MM.1S (cell line): ENCODE data around the gene DRG2.

Source experiments
- DNase-seq: peaks from one replicate; pipeline ENCODE4 v3.0.0-alpha.2; 2015
- H2AFZ ChIP-seq: fragments of 300-600 bp; sonication (generic); 2 replicates; pipeline ENCODE4 v1.6.0; 2016; ENCODE audit warnings: antibody characterized with exemption, low read length
- H3F3A ChIP-seq: fragments of 300-600 bp; sonication (generic); 2 replicates; pipeline ENCODE4 v1.6.1; 2016; ENCODE audit warnings: mild to moderate bottlenecking, antibody characterized with exemption, low read length, moderate library complexity, mixed read lengths; ENCODE audit not compliant: insufficient read depth
- H3K27ac ChIP-seq: fragments of 300-600 bp; sonication (generic); 2 replicates; pipeline ENCODE4 v1.5.1; 2016; ENCODE audit warnings: mild to moderate bottlenecking, low read length
- H3K27me3 ChIP-seq: fragments of 300-600 bp; sonication (generic); replicated peaks from 2 replicates; pipeline ENCODE4 v1.6.0; 2016; ENCODE audit warnings: low read length; ENCODE audit not compliant: insufficient read depth
- H3K36me3 ChIP-seq: fragments of 300-600 bp; sonication (generic); replicated peaks from 2 replicates; pipeline ENCODE4 v1.6.1; 2016; ENCODE audit warnings: mild to moderate bottlenecking, low read length, mixed read lengths; ENCODE audit not compliant: insufficient read depth
- H3K4me1 ChIP-seq: fragments of 300-600 bp; sonication (generic); 2 replicates; pipeline ENCODE4 v1.6.1; 2016; ENCODE audit warnings: low read length, mixed read lengths
- H3K4me2 ChIP-seq: fragments of 300-600 bp; sonication (generic); 2 replicates; pipeline ENCODE4 v1.6.0; 2016; ENCODE audit warnings: low read depth, low read length
- H3K4me3 ChIP-seq: fragments of 300-600 bp; sonication (generic); 2 replicates; pipeline ENCODE4 v1.5.1; 2016; ENCODE audit warnings: low read length, mixed read lengths
- H3K79me2 ChIP-seq: fragments of 300-600 bp; sonication (generic); 2 replicates; pipeline ENCODE4 v1.6.1; 2016; ENCODE audit warnings: mixed run types, low read length, mixed read lengths
- H3K9ac ChIP-seq: fragments of 300-600 bp; sonication (generic); 2 replicates; pipeline ENCODE4 v1.6.1; 2016; ENCODE audit warnings: low read length, mixed read lengths
- H3K9me2 ChIP-seq: fragments of 300-600 bp; sonication (generic); replicated peaks from 2 replicates; pipeline ENCODE4 v1.6.1; 2016; ENCODE audit warnings: mild to moderate bottlenecking, low read length, mixed read lengths; ENCODE audit not compliant: insufficient read depth
- H3K9me3 ChIP-seq: fragments of 300-600 bp; sonication (generic); replicated peaks from 2 replicates; pipeline ENCODE4 v1.6.1; 2016; ENCODE audit warnings: mild to moderate bottlenecking, low read length, mixed read lengths; ENCODE audit not compliant: insufficient read depth
- H4K20me1 ChIP-seq: fragments of 300-600 bp; sonication (generic); 2 replicates; pipeline ENCODE4 v1.6.1; 2016; ENCODE audit warnings: mild to moderate bottlenecking, low read length, moderate library complexity, mixed read lengths; ENCODE audit not compliant: insufficient read depth
- EZH2 ChIP-seq: fragments of 300-600 bp; sonication (generic); optimal IDR thresholded peaks from 2 replicates; pipeline ENCODE3; 2017; ENCODE audit warnings: low read depth, mild to moderate bottlenecking, antibody characterized with exemption, low read length, mixed read lengths
- EZH2phosphoT487 ChIP-seq: fragments of 300-600 bp; sonication (generic); IDR thresholded peaks from 2 replicates; pipeline ENCODE4 v1.6.1; 2018; ENCODE audit warnings: antibody characterized with exemption, low read length
- TF ChIP-seq, protein P1 (sequence below): fragments of 300-600 bp; sonication (generic); IDR thresholded peaks from 2 replicates; pipeline ENCODE4 v1.5.1; 2016; ENCODE audit warnings: antibody characterized with exemption, low read length, mixed read lengths

Gene DRG2

DNA sequence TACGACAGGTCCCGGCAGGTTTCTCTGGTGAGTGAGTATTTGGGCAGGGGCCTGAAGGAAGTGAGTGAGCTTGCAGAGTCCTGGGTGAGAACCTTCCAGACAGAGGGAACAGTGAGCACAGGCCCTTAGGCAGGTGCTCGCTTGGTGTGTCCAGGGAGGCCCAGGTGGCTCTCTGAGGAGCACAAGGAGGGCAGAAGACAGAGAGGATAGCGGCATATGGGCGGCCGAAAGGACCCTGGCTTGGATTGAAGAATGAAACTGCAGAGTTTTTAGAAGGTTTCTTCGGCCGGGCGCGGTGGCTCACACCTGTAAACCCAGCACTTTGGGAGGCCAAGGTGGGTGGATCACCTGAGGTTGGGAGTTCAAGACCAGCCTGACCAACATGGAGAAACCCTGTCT is 6.7 kb downstream of the DRG2 start:
- Histone ChIP-seq H3K9me2 (no peaks in the 10 kb centered on the region), H3K4me1 (no peaks in the 10 kb centered on the region), H3K79me2 (peaks cover 10% of the 10 kb centered on the region), H3K27ac (no peak overlapping the region), H3K9me3 (no peaks in the 10 kb centered on the region), H4K20me1 (no peaks in the 10 kb centered on the region), H3K9ac (no peak overlapping the region), H3K36me3 (no peaks in the 10 kb centered on the region), H3F3A (no peaks in the 10 kb centered on the region), H2AFZ (no peak overlapping the region), H3K4me2 (no peak overlapping the region), H3K27me3 (no peaks in the 10 kb centered on the region), H3K4me3 (no peak overlapping the region)
- DNase-seq = no peak
- TF ChIP-seq EZH2phosphoT487 (no peak), EZH2 (no peak)
- TF ChIP-seq, protein P1, sequence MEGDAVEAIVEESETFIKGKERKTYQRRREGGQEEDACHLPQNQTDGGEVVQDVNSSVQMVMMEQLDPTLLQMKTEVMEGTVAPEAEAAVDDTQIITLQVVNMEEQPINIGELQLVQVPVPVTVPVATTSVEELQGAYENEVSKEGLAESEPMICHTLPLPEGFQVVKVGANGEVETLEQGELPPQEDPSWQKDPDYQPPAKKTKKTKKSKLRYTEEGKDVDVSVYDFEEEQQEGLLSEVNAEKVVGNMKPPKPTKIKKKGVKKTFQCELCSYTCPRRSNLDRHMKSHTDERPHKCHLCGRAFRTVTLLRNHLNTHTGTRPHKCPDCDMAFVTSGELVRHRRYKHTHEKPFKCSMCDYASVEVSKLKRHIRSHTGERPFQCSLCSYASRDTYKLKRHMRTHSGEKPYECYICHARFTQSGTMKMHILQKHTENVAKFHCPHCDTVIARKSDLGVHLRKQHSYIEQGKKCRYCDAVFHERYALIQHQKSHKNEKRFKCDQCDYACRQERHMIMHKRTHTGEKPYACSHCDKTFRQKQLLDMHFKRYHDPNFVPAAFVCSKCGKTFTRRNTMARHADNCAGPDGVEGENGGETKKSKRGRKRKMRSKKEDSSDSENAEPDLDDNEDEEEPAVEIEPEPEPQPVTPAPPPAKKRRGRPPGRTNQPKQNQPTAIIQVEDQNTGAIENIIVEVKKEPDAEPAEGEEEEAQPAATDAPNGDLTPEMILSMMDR = no peak

DNA sequence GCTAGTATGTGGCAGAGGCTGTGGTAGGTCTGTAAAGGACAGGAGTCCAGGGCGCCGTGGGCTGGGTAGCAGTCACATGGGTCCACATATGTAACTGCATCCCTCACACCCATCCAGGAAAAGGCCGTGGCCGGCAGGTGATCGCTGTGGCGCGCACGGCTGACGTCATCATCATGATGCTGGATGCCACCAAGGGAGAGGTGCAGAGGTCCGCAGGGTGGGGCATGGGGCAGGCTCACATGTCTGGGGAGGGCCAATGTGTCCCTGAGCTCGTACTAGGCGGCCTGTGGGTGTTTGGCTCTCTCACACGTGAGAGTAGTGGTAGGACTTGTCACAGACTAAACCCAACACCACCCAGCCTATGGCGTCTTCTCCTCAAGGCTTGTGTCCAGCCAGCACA is 11.8 kb downstream of the DRG2 start:
- no peaks in the 10 kb centered on the region for H3F3A ChIP-seq
- H3K36me3 ChIP-seq = no peaks in the 10 kb centered on the region
- H3K9me2 ChIP-seq = no peaks in the 10 kb centered on the region
- H3K9ac ChIP-seq = no peak overlapping the region
- no peak overlapping the region for H3K4me2 ChIP-seq
- H3K79me2 ChIP-seq = no peaks in the 10 kb centered on the region
- H3K4me3 ChIP-seq = no peak overlapping the region
- no peaks in the 10 kb centered on the region for H4K20me1 ChIP-seq
- no peaks in the 10 kb centered on the region for H3K27me3 ChIP-seq
- no peaks in the 10 kb centered on the region for H3K9me3 ChIP-seq
- no peak overlapping the region for H2AFZ ChIP-seq
- TF ChIP-seq EZH2 (no peak), EZH2phosphoT487 (no peak)
- TF ChIP-seq, protein P1 = no peak
- H3K4me1 ChIP-seq = no peaks in the 10 kb centered on the region
- H3K27ac ChIP-seq = no peak overlapping the region
- no peak for DNase-seq

DNA sequence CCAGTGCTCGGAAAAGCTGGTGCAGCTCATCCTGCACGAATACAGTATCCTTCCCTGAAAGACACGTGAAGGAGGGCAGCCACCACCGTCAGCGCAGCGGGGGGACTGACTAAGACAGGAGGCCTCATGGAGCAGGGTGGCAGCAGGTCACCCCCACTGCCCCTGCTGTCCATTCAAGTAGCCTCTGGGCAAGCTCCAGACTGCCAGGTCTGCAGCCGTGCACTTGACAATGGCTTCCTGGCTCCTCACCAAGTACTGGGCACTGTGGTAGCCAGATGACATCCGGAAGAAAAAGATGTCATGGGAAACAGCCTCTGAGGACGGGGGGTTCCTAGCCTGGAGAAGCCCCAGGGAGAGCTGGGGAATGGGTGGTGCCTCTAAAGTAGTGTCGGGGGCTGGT is 12.9 kb downstream of the DRG2 start:
- H3K79me2 ChIP-seq = no peaks in the 10 kb centered on the region
- no peak for DNase-seq
- H3K27ac ChIP-seq = no peak overlapping the region
- H3K27me3 ChIP-seq = no peaks in the 10 kb centered on the region
- H2AFZ ChIP-seq = no peak overlapping the region
- no peaks in the 10 kb centered on the region for H3K4me1 ChIP-seq
- H4K20me1 ChIP-seq = no peaks in the 10 kb centered on the region
- H3K9me2 ChIP-seq = no peaks in the 10 kb centered on the region
- H3F3A ChIP-seq = no peaks in the 10 kb centered on the region
- H3K36me3 ChIP-seq = no peaks in the 10 kb centered on the region
- H3K9ac ChIP-seq = no peak overlapping the region
- no peak overlapping the region for H3K4me3 ChIP-seq
- no peaks in the 10 kb centered on the region for H3K9me3 ChIP-seq
- no peak overlapping the region for H3K4me2 ChIP-seq
- no peak for TF ChIP-seq EZH2phosphoT487
- TF ChIP-seq, protein P1 = no peak

DNA sequence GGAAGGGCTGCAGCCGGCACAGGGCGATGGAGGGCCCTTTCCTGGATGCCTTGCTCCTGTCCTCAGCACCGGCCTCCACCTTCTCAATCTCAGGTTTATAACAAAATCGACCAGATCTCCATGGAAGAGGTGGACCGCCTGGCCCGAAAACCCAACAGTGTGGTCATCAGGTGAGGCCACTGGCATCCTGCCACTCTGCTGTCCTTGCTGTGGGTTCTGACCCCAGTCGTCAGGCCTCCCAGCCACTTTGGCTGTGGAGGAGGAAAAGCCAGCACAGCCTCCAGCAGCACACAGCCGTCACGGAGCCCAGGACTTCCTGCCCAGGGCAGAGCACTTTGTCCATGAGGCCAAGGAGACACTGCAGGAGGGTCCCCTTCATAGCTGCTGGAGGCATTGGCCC is 14.1 kb downstream of the DRG2 start:
- Histone ChIP-seq H3K9me2 (no peaks in the 10 kb centered on the region), H3K9ac (no peak overlapping the region), H3K4me1 (no peaks in the 10 kb centered on the region), H3K79me2 (no peaks in the 10 kb centered on the region), H3K9me3 (no peaks in the 10 kb centered on the region), H3K36me3 (no peaks in the 10 kb centered on the region), H3K4me2 (no peak overlapping the region), H2AFZ (no peak overlapping the region), H3K4me3 (no peak overlapping the region), H3F3A (no peaks in the 10 kb centered on the region), H3K27ac (no peak overlapping the region), H4K20me1 (no peaks in the 10 kb centered on the region), H3K27me3 (no peaks in the 10 kb centered on the region)
- TF ChIP-seq, protein P1 = no peak
- TF ChIP-seq EZH2phosphoT487 (no peak), EZH2 (no peak)
- DNase-seq = no peak
